ENCODE results near the gene MADD. TPM values are rescaled to one million over a fixed set of nuclear protein-coding genes. Genes with fewer than 3 reads are reported as not detected.
"Not testable (repeated sequence)": the region's sequence is repeated elsewhere in the genome, so short reads cannot be mapped to it uniquely, and the experiment has no call there.

The MADD gene
- total RNA-seq, 1 experiment from 2014 or later, result 41.0 TPM

DNA sequence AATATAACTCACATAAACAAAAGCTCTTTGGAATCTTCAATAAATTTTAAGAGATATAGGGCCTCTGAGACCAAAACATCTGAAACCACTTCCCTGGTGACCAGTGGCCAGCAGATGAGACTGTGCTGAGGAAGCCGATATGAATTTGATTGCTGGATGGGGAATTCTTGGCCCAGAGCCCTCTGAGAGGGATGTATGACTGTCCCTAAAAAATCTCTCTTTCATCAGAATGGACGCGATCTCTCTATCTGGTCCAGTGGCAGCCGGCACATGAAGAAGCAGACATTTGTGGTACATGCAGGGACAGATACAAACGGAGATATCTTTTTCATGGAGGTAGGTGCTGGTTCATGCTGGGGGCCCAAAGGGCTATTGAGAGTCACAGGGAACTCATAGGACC lies 45.1 kb downstream of the MADD start:
- Histone ChIP-seq H4K5ac (ENCODE audit: insufficient read length, low read depth, low read length) (no peak overlapping the region), H4K20me1 (ENCODE audit: control insufficient read depth, insufficient read depth, insufficient read length) (no peaks in the 10 kb centered on the region), H3K27me3 (ENCODE audit: insufficient read depth, low read length) (no peaks in the 10 kb centered on the region), H2BK12ac (ENCODE audit: insufficient read length, low read depth, low read length) (no peak overlapping the region), H3K14ac (ENCODE audit: insufficient read depth, low read length) (no peak overlapping the region), H2BK5ac (ENCODE audit: insufficient read length, low read length) (no peak overlapping the region), H3K23me2 (ENCODE audit: insufficient read length, low read depth, low read length, poor library complexity, severe bottlenecking) (no peaks in the 10 kb centered on the region), H3K56ac (ENCODE audit: insufficient read length, low read depth, low read length) (no peak overlapping the region), H3K4ac (ENCODE audit: low read depth, low read length) (no peak overlapping the region), H3K79me1 (ENCODE audit: insufficient read depth, low read depth, low read length, poor library complexity, severe bottlenecking) (no peaks in the 10 kb centered on the region), H3K9me3 (ENCODE audit: control insufficient read depth, low read depth, low read length) (no peaks in the 10 kb centered on the region), H2BK20ac (ENCODE audit: low read depth, low read length, poor library complexity, severe bottlenecking) (no peak overlapping the region), H2BK120ac (ENCODE audit: low read depth, low read length, poor library complexity, severe bottlenecking) (no peak overlapping the region), H3K18ac (ENCODE audit: insufficient read length, low read depth, low read length) (no peak overlapping the region), H4K8ac (replicated peaks; ENCODE audit: insufficient read length, low read depth, low read length) (no peak overlapping the region), H3T11ph (ENCODE audit: low read length) (no peak overlapping the region), H3K27ac (ENCODE audit: insufficient read length, low read depth, low read length) (no peak overlapping the region), H3K23ac (ENCODE audit: insufficient read length, low read depth, low read length) (no peak overlapping the region), H2AFZ (ENCODE audit: low read length) (no peak overlapping the region), H3K4me1 (ENCODE audit: insufficient read depth, low read length) (no peaks in the 10 kb centered on the region), H4K91ac (ENCODE audit: insufficient read length, low read depth, low read length) (no peak overlapping the region), H2AK5ac (ENCODE audit: insufficient read length, low read length) (no peak overlapping the region), H3K4me2 (ENCODE audit: insufficient read depth, insufficient read length, low read length) (no peak overlapping the region), H2BK15ac (ENCODE audit: low read depth, low read length) (no peak overlapping the region), H3K9ac (ENCODE audit: extremely low read depth, insufficient read length, low read length) (no peak overlapping the region), H3K79me2 (ENCODE audit: insufficient read depth, low read length) (no peaks in the 10 kb centered on the region)
- H3K4me1 Mint-ChIP-seq, result no peaks in the 10 kb centered on the region
- no peak for DNase-seq
- no peaks in the 10 kb centered on the region for H3K27me3 Mint-ChIP-seq (ENCODE audit: low read depth)
- no CpG with 5 or more reads among the region's 5 CpGs for WGBS (ENCODE audit: extremely low coverage, insufficient read length, low lambda C conversion rate)
- TF ChIP-seq, protein P1, sequence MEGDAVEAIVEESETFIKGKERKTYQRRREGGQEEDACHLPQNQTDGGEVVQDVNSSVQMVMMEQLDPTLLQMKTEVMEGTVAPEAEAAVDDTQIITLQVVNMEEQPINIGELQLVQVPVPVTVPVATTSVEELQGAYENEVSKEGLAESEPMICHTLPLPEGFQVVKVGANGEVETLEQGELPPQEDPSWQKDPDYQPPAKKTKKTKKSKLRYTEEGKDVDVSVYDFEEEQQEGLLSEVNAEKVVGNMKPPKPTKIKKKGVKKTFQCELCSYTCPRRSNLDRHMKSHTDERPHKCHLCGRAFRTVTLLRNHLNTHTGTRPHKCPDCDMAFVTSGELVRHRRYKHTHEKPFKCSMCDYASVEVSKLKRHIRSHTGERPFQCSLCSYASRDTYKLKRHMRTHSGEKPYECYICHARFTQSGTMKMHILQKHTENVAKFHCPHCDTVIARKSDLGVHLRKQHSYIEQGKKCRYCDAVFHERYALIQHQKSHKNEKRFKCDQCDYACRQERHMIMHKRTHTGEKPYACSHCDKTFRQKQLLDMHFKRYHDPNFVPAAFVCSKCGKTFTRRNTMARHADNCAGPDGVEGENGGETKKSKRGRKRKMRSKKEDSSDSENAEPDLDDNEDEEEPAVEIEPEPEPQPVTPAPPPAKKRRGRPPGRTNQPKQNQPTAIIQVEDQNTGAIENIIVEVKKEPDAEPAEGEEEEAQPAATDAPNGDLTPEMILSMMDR (conservative IDR thresholded peaks at IDR 0.05), result no peak
- H3K9me3 Mint-ChIP-seq, result no peaks in the 10 kb centered on the region
- peaks cover 13 to 59% (median 34%) of the 10 kb centered on the region in 3 experiments; a peak in 6 of 7 replicates for H3K36me3 Mint-ChIP-seq (ENCODE audit: insufficient read depth in 1 of 3, low read depth in 3 of 3)
- no peak overlapping the region for H3K27ac Mint-ChIP-seq
- H3K4me3 Mint-ChIP-seq, result no peak overlapping the region; a peak in 1 of 5 replicates

GRCh38 chr11:47316501-47316900 lies 46.6 kb downstream of the MADD start:
- H3K79me2 ChIP-seq (ENCODE audit: insufficient read depth, low read length); H3K4me1 ChIP-seq (ENCODE audit: insufficient read depth, low read length); H3K4me1 Mint-ChIP-seq; H3K56ac ChIP-seq (ENCODE audit: insufficient read length, low read depth, low read length); H4K8ac ChIP-seq (replicated peaks; ENCODE audit: insufficient read length, low read depth, low read length); H4K20me1 ChIP-seq (ENCODE audit: control insufficient read depth, insufficient read depth, insufficient read length); H3K27ac ChIP-seq (ENCODE audit: insufficient read length, low read depth, low read length); H3K79me1 ChIP-seq (ENCODE audit: insufficient read depth, low read depth, low read length, poor library complexity, severe bottlenecking); H2BK20ac ChIP-seq (ENCODE audit: low read depth, low read length, poor library complexity, severe bottlenecking); H3K23ac ChIP-seq (ENCODE audit: insufficient read length, low read depth, low read length); H3K9me3 Mint-ChIP-seq; DNase-seq; H2AFZ ChIP-seq (ENCODE audit: low read length); H2AK5ac ChIP-seq (ENCODE audit: insufficient read length, low read length); H3K14ac ChIP-seq (ENCODE audit: insufficient read depth, low read length); H2BK12ac ChIP-seq (ENCODE audit: insufficient read length, low read depth, low read length); H3K4ac ChIP-seq (ENCODE audit: low read depth, low read length); H3K9ac ChIP-seq (ENCODE audit: extremely low read depth, insufficient read length, low read length); H3K27ac Mint-ChIP-seq; H2BK120ac ChIP-seq (ENCODE audit: low read depth, low read length, poor library complexity, severe bottlenecking); H3T11ph ChIP-seq (ENCODE audit: low read length); H2BK5ac ChIP-seq (ENCODE audit: insufficient read length, low read length); H3K18ac ChIP-seq (ENCODE audit: insufficient read length, low read depth, low read length); H3K4me2 ChIP-seq (ENCODE audit: insufficient read depth, insufficient read length, low read length); H4K5ac ChIP-seq (ENCODE audit: insufficient read length, low read depth, low read length); H3K23me2 ChIP-seq (ENCODE audit: insufficient read length, low read depth, low read length, poor library complexity, severe bottlenecking); H3K27me3 ChIP-seq (ENCODE audit: insufficient read depth, low read length); H4K91ac ChIP-seq (ENCODE audit: insufficient read length, low read depth, low read length); H3K27me3 Mint-ChIP-seq (ENCODE audit: low read depth); H3K9me3 ChIP-seq (ENCODE audit: control insufficient read depth, low read depth, low read length); H3K4me3 Mint-ChIP-seq; H2BK15ac ChIP-seq (ENCODE audit: low read depth, low read length): not testable (repeated sequence)
- no CpG with 5 or more reads among the region's 8 CpGs for WGBS (ENCODE audit: extremely low coverage, insufficient read length, low lambda C conversion rate)
- H3K36me3 Mint-ChIP-seq (ENCODE audit: insufficient read depth in 1 of 3, low read depth in 3 of 3), result peaks cover 11 to 50% (median 27%) of the 10 kb centered on the region in 3 experiments; a peak in 6 of 7 replicates
